Esophagus muscularis mucosa (tissue), 4 donors: ENCODE measurements around the gene MAEA. TPM values are rescaled to one million over a fixed set of nuclear protein-coding genes. Genes with fewer than 3 reads are reported as not detected.

Source experiments
- DNase-seq: peaks from one replicate; pipeline ENCODE4 v3.0.0-alpha.2; 2017; ENCODE audit errors: extremely low spot score
- H3K27ac ChIP-seq, 4 donors: fragments of 200-600 bp; sonication (generic); replicated peaks in 1 of 4; 1 replicate in 3 of 4; 2 replicates in 1 of 4; pipeline ENCODE4 v1.5.1; 2016 to 2019; ENCODE audit warnings: mild to moderate bottlenecking in 1 of 4
- H3K27me3 ChIP-seq, 4 donors: fragments of 200-600 bp; sonication (generic); one replicate each; pipeline versions ENCODE4 v1.5.1 to v1.6.0; 2016 to 2019
- H3K36me3 ChIP-seq, 4 donors: fragments of 200-600 bp; sonication (generic); one replicate each; pipeline ENCODE4 v1.5.1; 2016 to 2019
- H3K4me1 ChIP-seq, 4 donors: fragments of 200-600 bp; sonication (generic); one replicate each; pipeline ENCODE4 v1.5.1; 2016 to 2019
- H3K4me3 ChIP-seq, 4 donors: fragments of 200-600 bp; sonication (generic); 1 replicate in 2 of 4; 2 replicates in 2 of 4; pipeline ENCODE4 v1.5.1; 2016 to 2019; ENCODE audit warnings: mild to moderate bottlenecking in 4 of 4, moderate library complexity in 1 of 4
- H3K9me3 ChIP-seq, 4 donors: fragments of 200-600 bp; sonication (generic); 1 replicate in 3 of 4; 2 replicates in 1 of 4; pipeline ENCODE4 v1.5.1; 2016 to 2019
- EP300 ChIP-seq: sonication (generic); formaldehyde crosslinking; IDR thresholded peaks from one replicate; pipeline ENCODE4 v1.6.1; 2017; ENCODE audit warnings: antibody characterized with exemption
- POLR2A ChIP-seq: fragments of 450-650 bp; IDR thresholded peaks from one replicate; pipeline ENCODE4 v1.6.1; 2017; ENCODE audit warnings: antibody characterized with exemption, moderate library complexity, mild to moderate bottlenecking, low read depth
- POLR2AphosphoS5 ChIP-seq, 2 donors: sonication (generic); formaldehyde crosslinking; IDR thresholded peaks; one replicate each; pipeline ENCODE4 v1.6.1; 2017; ENCODE audit warnings: antibody characterized with exemption in 2 of 2
- WGBS: methylation state at CpG from one replicate; pipeline ENCODE4 v1.1.5; 2018; 5-methylcytosine and 5-hydroxymethylcytosine counted together
- intact Hi-C: fragments of 100-400 bp; cut with DNase I; formaldehyde crosslinking; loops from one replicate; pipeline ENCODE4 v1.15.1; 2023
- total RNA-seq, 4 donors: library from RNA; depleted of rRNA; stranded (reverse); fragments of >200 nt; gene quantifications; one replicate each; pipeline versions ENCODE4 v1.1.0 to v1.2.1, GENCODE V29; 2016
- TF ChIP-seq, protein P1 (sequence below), 3 experiments: fragments of 200-600 bp in 2 of 3; fragments of 450-650 bp in 1 of 3; sonication (generic) in 2 of 3; IDR thresholded peaks; one replicate each; pipeline ENCODE4 v1.5.1; 2017 to 2019; ENCODE audit warnings: antibody characterized with exemption in 3 of 3, mild to moderate bottlenecking in 2 of 3, moderate library complexity in 1 of 3

The MAEA gene
- total RNA-seq, 4 donors from 2014 or later = 54.5 to 63.1 (median 59.8) TPM

DNA sequence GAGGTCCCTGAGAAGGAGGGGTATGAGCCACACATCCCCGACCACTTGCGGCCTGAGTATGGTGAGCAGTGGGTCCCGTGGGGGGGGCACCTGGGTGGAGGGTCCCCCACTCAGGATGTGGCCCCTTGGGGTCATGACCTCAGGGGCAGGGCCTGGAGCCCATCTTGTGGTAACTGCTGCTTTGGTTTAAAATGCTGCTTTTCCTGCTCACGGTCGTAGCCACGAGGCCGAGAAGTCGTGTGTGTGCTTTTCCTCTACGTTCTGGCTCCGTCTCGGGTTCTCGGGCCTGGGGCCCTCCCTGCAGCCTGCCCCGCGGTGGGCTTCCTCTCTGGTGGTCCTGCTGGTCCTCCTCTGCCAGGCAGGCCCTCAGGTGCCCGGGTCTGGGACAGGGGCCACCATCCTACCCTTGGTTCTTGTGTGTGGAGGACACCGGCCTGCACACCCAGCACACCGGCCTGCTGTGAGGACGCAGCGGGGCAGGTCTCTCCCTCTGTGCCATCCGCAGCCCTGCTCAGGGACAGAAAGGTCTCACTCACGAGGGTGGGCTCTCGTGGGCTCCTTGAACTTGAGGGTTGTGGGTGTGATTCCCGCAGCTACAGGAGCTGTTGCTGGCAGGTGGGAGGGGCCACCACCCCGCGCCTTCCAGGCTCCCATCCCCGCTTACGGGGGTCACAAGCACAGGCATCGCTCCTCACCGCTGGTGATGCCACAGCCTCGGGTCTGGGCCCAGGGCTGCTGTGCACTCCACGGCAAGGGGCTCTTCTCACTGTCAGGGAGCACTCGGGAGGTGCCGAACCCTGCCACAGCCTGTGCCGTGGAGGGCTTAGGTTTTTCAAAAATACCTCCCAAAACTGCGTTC, 76.9 kb downstream of the MAEA start:
- 96% methylated on average over 25 of the region's 35 CpGs for WGBS
- no peaks in the 10 kb centered on the region for H3K9me3 ChIP-seq
- H3K36me3 ChIP-seq = peaks cover 20 to 74% (median 45%) of the 10 kb centered on the region in 4 donors
- DNase-seq = no peak
- H3K27ac ChIP-seq = no peak overlapping the region
- no peak overlapping the region for H3K4me3 ChIP-seq
- no peaks in the 10 kb centered on the region for H3K27me3 ChIP-seq
- intact Hi-C loops = no loop called here
- TF ChIP-seq POLR2A = no peak
- TF ChIP-seq, protein P1, sequence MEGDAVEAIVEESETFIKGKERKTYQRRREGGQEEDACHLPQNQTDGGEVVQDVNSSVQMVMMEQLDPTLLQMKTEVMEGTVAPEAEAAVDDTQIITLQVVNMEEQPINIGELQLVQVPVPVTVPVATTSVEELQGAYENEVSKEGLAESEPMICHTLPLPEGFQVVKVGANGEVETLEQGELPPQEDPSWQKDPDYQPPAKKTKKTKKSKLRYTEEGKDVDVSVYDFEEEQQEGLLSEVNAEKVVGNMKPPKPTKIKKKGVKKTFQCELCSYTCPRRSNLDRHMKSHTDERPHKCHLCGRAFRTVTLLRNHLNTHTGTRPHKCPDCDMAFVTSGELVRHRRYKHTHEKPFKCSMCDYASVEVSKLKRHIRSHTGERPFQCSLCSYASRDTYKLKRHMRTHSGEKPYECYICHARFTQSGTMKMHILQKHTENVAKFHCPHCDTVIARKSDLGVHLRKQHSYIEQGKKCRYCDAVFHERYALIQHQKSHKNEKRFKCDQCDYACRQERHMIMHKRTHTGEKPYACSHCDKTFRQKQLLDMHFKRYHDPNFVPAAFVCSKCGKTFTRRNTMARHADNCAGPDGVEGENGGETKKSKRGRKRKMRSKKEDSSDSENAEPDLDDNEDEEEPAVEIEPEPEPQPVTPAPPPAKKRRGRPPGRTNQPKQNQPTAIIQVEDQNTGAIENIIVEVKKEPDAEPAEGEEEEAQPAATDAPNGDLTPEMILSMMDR (IDR thresholded peaks at IDR 0.05) = no peak
- no peak for TF ChIP-seq POLR2AphosphoS5 (IDR thresholded peaks at IDR 0.05)
- TF ChIP-seq EP300 = no peak
- H3K4me1 ChIP-seq = no peaks in the 10 kb centered on the region

DNA sequence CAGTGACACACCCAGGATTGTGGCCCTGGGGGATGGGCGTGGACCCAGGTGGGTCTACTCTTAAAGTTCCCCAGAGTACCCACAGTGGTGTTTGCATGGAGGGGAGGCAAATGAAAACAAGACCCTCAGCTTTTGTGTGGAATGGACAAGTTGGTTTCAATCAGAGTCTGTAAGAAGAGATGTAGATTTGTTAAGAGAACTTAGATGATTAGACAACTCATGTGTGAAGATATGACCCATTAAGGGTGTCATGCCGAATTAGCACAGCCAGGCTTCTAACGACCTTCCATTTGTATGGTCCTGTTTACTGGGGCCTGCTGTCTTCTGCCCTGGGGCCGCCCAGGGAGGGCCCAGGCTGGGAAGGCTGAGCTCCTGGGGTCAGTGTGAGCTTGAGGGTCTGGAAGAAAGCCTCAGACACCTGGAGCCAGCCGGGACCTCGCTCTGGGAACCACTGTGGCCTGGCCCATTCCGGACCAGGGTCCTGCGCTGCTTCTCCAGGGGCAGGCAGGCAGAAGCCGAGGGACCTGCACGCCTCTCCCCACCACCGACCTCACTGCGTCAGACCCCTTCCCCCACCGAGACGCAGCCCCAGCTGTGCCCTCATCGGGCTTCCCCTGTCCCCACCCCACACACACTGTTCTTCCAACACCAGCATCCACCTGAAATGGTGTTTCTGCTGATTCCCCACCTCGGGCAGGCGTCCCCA, 77.7 kb downstream of the MAEA start:
- Histone ChIP-seq H3K27me3 (no peaks in the 10 kb centered on the region), H3K36me3 (peaks cover 20 to 82% (median 47%) of the 10 kb centered on the region in 4 donors), H3K27ac (no peak overlapping the region), H3K9me3 (no peaks in the 10 kb centered on the region), H3K4me1 (no peaks in the 10 kb centered on the region), H3K4me3 (no peak overlapping the region)
- intact Hi-C loops = no loop called here
- TF ChIP-seq EP300 (no peak), POLR2AphosphoS5 (IDR thresholded peaks at IDR 0.05) (no peak), POLR2A (no peak)
- TF ChIP-seq, protein P1 (IDR thresholded peaks at IDR 0.05) = no peak
- DNase-seq = no peak
- 94% methylated on average over 13 of the region's 17 CpGs for WGBS

DNA sequence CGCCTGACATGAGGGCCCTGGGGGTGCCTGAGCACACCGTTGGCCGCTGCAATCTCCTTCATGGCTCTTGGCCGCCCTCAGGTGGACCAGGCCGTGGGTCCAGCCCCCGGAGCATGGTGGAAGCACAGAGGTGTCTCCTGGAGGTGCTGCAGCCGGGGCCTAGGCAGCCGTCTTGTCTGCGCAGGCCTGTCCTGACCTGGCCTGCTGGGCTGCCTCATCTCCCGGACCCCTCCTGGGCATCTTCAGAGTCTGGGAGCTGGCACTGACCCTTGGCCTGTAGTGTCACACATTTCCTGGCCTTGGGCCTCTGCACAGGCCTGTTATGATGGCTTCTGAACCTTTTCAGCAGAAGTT, 78.2 kb downstream of the MAEA start:
- Histone ChIP-seq H3K4me1 (no peaks in the 10 kb centered on the region), H3K9me3 (no peaks in the 10 kb centered on the region), H3K4me3 (no peak overlapping the region), H3K36me3 (peaks cover 20 to 82% (median 46%) of the 10 kb centered on the region in 4 donors), H3K27ac (no peak overlapping the region), H3K27me3 (no peaks in the 10 kb centered on the region)
- DNase-seq = no peak
- 93% methylated on average over 6 of the region's 10 CpGs for WGBS
- intact Hi-C loops = no loop called here
- TF ChIP-seq, protein P1 (IDR thresholded peaks at IDR 0.05) = no peak

DNA sequence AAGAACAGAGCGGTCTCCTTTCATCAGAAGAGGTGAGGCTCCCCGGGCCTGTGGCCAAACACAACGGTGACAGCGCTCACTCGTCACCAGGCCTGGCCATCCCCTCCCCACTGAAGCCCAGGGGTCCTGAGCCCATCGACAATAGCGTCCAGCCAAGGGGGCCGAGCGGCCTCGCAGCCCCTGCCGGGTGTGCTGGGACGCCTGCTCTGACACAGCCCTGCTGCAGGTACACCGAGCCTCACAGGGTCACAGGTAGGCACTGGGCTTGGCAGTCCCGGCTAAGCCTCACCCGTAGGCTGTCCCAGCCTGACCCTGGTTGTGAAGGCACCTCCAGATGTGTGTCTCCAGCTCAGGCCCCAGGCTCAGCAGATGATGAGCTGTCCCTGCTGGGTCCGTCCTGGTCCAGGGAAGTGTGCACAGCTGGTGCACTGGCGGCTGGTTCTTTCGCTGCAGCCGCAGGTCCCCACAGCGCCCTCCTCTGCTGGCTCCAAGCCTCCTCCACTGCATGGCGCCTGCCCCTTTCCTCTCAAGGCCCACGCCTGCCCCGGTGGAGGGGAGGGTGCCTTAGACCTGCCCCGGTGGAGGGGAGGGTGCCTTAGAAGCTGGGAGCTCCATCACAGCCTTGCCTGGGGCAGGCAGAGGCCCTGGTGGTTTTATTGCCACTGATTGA, 78.9 kb downstream of the MAEA start:
- no peak for DNase-seq
- WGBS = 93% methylated on average over 17 of the region's 24 CpGs
- no peak overlapping the region for H3K27ac ChIP-seq
- no peaks in the 10 kb centered on the region for H3K9me3 ChIP-seq
- no peaks in the 10 kb centered on the region for H3K4me1 ChIP-seq
- intact Hi-C loops = no loop called here
- no peak overlapping the region for H3K4me3 ChIP-seq
- H3K27me3 ChIP-seq = no peaks in the 10 kb centered on the region
- TF ChIP-seq, protein P1 (IDR thresholded peaks at IDR 0.05) = no peak
- TF ChIP-seq POLR2AphosphoS5 (IDR thresholded peaks at IDR 0.05) (no peak), POLR2A (no peak), EP300 (no peak)
- H3K36me3 ChIP-seq = peaks cover 20 to 86% (median 50%) of the 10 kb centered on the region in 4 donors
